Right lobe of liver (tissue), 4 donors: ENCODE results near the gene FOXE3.

Experiments used
- POLR2A ChIP-seq: fragments of 450-650 bp; IDR thresholded peaks from one replicate; pipeline ENCODE4 v1.6.1; 2017; ENCODE audit warnings: antibody characterized with exemption, mild to moderate bottlenecking
- TF ChIP-seq, protein P1 (sequence below), 4 donors: fragments of 200-600 bp in 3 of 4; fragments of 450-650 bp in 1 of 4; IDR thresholded peaks; one replicate each; pipeline versions ENCODE4 v1.5.1 to v1.8.0; 2016 to 2022; ENCODE audit warnings: antibody characterized with exemption in 4 of 4, mild to moderate bottlenecking in 2 of 4
- donor health status: DM: no; HTN: no; CAD: no.
- donor health status: DM: no; HTN: no; CAD: no.
- donor health status: DM: no; HTN: yes; CAD: no.

DNA sequence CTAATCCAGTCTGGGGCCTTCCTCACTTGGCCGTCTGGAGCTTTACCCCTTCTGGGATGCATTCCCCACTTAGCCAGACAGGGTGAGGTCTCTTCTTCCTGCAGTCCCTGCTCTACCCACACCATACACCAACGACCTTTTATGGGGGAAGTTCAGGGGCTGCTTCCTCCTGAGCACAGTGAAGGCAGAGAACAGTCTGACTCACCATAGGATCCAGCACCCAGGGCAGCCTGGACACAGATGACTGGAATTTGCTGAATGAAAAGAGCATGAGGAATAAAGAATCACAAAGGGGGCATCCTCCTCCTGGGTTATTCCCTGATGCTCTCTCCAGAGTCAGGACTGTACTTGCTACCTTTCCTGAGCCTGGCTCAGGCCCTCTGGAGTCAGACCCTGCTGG, 4.6 kb upstream of the FOXE3 start:
- TF ChIP-seq, protein P1, sequence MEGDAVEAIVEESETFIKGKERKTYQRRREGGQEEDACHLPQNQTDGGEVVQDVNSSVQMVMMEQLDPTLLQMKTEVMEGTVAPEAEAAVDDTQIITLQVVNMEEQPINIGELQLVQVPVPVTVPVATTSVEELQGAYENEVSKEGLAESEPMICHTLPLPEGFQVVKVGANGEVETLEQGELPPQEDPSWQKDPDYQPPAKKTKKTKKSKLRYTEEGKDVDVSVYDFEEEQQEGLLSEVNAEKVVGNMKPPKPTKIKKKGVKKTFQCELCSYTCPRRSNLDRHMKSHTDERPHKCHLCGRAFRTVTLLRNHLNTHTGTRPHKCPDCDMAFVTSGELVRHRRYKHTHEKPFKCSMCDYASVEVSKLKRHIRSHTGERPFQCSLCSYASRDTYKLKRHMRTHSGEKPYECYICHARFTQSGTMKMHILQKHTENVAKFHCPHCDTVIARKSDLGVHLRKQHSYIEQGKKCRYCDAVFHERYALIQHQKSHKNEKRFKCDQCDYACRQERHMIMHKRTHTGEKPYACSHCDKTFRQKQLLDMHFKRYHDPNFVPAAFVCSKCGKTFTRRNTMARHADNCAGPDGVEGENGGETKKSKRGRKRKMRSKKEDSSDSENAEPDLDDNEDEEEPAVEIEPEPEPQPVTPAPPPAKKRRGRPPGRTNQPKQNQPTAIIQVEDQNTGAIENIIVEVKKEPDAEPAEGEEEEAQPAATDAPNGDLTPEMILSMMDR (IDR thresholded peaks at IDR 0.05) = no peak
- TF ChIP-seq POLR2A = no peak
